KOPT-K1 (cell line): ENCODE results near the gene PCDHB9.
"Not testable (repeated sequence)": the region's sequence is repeated elsewhere in the genome, so short reads cannot be mapped to it uniquely, and the experiment has no call there.

Experiments
- H3K27ac ChIP-seq: fragments of 200-600 bp; sonication (generic); 2 replicates; pipeline ENCODE4 v1.5.1; 2016; ENCODE audit warnings: antibody characterized with exemption, mild to moderate bottlenecking, low read depth, low read length; ENCODE audit not compliant: poor library complexity, severe bottlenecking
- H3K36me3 ChIP-seq: fragments of 200-600 bp; sonication (generic); 2 replicates; pipeline ENCODE4 v1.5.1; 2017; ENCODE audit warnings: antibody characterized with exemption, mild to moderate bottlenecking, low read length, moderate library complexity; ENCODE audit not compliant: insufficient read depth
- H3K9me3 ChIP-seq: fragments of 200-600 bp; sonication (generic); 2 replicates; pipeline ENCODE4 v1.5.1; 2017; ENCODE audit warnings: antibody characterized with exemption, low read length, mild to moderate bottlenecking; ENCODE audit not compliant: insufficient read depth, poor library complexity, severe bottlenecking

PCDHB9 gene

DNA sequence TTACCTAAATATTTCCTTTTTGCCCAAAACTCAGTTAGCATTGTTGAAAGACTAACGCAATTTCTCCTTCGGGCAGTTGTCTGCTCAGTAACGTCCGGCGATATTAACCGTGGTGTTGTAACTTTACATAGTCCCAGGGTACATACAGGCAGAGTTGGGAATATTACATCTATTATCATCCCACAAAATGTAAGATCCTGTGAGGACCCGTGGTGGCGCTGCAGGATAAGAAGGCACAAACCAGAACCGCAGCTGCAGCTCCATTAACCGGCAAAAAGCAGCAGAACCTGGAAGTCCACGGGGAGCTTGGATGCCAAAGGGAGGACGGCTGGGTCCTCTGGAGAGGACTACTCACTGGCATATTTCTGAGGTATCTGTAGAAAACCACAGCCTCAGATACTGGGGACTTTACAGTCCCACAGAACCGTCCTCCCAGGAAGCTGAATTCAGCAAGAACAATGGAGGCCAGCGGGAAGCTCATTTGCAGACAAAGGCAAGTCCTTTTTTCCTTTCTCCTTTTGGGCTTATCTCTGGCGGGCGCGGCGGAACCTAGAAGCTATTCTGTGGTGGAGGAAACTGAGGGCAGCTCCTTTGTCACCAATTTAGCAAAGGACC, 9.3 kb upstream of the PCDHB9 start, which contains the start of gene PCDHB8:
Gene PCDHB8 (plus strand): TSS at position 214 of the 615 bp plus-strand sequence. CDS start 245 bp downstream, at position 459.
- not testable (repeated sequence) for H3K9me3 ChIP-seq, H3K27ac ChIP-seq, H3K36me3 ChIP-seq

DNA sequence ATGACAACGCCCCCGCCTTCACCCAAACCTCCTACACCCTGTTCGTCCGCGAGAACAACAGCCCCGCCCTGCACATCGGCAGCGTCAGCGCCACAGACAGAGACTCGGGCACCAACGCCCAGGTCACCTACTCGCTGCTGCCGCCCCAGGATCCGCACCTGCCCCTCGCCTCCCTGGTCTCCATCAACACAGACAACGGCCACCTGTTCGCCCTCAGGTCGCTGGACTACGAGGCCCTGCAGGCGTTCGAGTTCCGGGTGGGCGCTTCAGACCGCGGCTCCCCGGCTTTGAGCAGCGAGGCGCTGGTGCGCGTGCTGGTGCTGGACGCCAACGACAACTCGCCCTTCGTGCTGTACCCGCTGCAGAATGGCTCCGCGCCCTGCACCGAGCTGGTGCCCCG, 7.6 kb upstream of the PCDHB9 start:
- not testable (repeated sequence) for H3K9me3 ChIP-seq, H3K36me3 ChIP-seq, H3K27ac ChIP-seq

DNA sequence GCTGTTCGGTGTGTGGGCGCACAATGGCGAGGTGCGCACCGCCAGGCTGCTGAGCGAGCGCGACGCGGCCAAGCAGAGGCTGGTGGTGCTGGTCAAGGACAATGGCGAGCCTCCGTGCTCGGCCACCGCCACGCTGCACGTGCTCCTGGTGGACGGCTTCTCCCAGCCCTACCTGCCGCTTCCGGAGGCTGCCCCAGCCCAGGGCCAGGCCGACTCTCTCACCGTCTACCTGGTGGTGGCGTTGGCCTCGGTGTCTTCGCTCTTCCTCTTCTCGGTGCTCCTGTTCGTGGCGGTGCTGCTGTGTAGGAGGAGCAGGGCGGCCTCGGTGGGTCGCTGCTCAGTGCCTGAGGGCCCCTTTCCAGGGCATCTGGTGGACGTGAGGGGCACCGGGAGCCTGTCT, 7.1 kb upstream of the PCDHB9 start:
- H3K27ac ChIP-seq, H3K9me3 ChIP-seq, H3K36me3 ChIP-seq: not testable (repeated sequence)

DNA sequence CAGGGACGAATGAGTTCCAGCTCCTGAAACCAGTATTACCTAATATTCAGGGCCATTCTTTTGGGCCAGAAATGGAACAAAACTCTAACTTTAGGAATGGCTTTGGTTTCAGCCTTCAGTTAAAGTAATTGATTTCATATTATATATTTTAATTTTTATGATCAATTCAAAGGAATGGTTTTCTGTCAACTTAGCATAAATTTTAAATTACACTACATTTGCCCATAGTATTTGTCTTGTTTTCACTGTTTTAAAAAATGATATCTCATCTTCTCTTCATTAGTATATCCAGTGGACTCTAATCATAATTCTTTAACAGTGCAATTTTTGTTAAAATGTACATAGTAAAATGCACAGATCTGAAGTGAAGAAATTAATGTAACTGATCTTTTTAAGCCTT, 6.6 kb upstream of the PCDHB9 start:
- no peak overlapping the region for H3K27ac ChIP-seq
- no peaks in the 10 kb centered on the region for H3K36me3 ChIP-seq
- H3K9me3 ChIP-seq = no peaks in the 10 kb centered on the region

DNA sequence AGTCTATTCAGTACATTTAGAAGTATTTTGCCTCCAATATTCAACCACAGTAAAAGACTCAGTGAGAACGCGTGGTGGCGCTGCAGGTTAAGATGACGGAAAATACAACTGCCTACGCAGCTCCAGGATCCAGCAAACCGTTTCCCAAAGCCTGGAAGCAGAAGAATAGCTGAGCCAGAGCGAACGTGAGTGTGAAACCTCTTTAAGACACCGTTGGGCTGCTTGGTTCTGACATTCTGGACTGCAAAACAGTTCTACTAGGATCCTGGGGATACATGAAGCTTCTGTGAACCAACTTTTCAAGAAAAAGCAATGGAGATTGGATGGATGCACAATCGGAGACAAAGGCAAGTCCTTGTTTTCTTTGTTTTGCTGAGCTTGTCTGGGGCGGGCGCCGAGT, 4.7 kb upstream of the PCDHB9 start, which contains the start of gene PCDHB16:
Gene PCDHB16 (plus strand): TSS at position 140 of the 400 bp plus-strand sequence. CDS start 173 bp downstream, at position 313.
- no peaks in the 10 kb centered on the region for H3K9me3 ChIP-seq
- H3K36me3 ChIP-seq = no peaks in the 10 kb centered on the region
- no peak within 1 kb of the TSS for H3K27ac ChIP-seq

DNA sequence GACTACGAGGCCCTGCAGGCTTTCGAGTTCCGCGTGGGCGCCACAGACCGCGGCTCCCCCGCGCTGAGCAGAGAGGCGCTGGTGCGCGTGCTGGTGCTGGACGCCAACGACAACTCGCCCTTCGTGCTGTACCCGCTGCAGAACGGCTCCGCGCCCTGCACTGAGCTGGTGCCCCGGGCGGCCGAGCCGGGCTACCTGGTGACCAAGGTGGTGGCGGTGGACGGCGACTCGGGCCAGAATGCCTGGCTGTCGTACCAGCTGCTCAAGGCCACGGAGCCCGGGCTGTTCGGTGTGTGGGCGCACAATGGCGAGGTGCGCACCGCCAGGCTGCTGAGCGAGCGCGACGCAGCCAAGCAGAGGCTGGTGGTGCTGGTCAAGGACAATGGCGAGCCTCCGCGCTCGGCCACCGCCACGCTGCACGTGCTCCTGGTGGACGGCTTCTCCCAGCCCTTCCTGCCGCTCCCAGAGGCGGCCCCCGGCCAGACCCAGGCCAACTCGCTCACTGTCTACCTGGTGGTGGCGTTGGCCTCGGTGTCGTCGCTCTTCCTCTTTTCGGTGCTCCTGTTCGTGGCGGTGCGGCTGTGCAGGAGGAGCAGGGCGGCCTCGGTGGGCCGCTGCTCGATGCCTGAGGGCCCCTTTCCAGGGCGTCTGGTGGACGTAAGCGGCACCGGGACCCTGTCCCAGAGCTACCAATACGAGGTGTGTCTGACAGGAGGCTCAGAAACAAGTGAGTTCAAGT, 2.7 kb upstream of the PCDHB9 start:
- H3K9me3 ChIP-seq, H3K36me3 ChIP-seq, H3K27ac ChIP-seq: not testable (repeated sequence)

DNA sequence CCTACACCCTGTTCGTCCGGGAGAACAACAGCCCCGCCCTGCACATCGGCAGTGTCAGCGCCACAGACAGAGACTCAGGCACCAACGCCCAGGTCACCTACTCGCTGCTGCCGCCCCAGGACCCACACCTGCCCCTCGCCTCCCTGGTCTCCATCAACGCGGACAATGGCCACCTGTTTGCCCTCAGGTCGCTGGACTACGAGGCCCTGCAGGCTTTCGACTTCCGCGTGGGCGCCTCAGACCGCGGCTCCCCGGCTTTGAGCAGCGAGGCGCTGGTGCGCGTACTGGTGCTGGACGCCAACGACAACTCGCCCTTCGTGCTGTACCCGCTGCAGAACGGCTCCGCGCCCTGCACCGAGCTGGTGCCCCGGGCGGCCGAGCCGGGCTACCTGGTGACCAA, 1.7 kb downstream of the PCDHB9 start:
- H3K36me3 ChIP-seq, H3K9me3 ChIP-seq, H3K27ac ChIP-seq: not testable (repeated sequence)

DNA sequence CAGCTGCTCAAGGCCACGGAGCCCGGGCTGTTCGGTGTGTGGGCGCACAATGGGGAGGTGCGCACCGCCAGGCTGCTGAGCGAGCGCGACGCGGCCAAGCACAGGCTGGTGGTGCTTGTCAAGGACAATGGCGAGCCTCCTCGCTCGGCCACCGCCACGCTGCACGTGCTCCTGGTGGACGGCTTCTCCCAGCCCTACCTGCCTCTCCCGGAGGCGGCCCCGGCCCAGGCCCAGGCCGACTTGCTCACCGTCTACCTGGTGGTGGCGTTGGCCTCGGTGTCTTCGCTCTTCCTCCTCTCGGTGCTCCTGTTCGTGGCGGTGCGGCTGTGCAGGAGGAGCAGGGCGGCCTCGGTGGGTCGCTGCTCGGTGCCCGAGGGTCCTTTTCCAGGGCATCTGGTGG, 2.2 kb downstream of the PCDHB9 start:
- H3K36me3 ChIP-seq, H3K9me3 ChIP-seq, H3K27ac ChIP-seq: not testable (repeated sequence)

DNA sequence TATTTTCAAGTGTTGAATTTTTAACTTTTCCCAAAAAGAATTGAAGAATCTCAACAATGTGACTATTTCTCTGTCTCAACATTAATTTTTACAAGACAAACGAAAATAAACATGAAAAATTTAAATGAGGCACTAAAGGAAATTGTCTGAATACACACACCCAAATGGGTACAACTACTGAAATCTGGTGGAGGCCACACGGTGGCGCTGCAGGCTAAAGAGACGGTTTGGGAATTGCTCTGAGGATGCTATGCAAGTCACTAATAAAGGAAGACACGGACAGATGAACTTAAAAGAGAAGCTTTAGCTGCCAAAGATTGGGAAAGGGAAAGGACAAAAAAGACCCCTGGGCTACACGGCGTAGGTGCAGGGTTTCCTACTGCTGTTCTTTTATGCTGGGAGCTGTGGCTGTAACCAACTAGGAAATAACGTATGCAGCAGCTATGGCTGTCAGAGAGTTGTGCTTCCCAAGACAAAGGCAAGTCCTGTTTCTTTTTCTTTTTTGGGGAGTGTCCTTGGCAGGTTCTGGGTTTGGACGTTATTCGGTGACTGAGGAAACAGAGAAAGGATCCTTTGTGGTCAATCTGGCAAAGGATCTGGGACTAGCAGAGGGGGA, 5.3 kb downstream of the PCDHB9 start, which contains the start of gene PCDHB10:
Gene PCDHB10 (plus strand): TSS at position 244 of the 616 bp plus-strand sequence. CDS start 200 bp downstream, at position 444.
- Histone ChIP-seq H3K36me3 (no peaks in the 10 kb centered on the region), H3K27ac (no peak within 1 kb of the TSS), H3K9me3 (peaks cover 11% of the 10 kb centered on the region)

DNA sequence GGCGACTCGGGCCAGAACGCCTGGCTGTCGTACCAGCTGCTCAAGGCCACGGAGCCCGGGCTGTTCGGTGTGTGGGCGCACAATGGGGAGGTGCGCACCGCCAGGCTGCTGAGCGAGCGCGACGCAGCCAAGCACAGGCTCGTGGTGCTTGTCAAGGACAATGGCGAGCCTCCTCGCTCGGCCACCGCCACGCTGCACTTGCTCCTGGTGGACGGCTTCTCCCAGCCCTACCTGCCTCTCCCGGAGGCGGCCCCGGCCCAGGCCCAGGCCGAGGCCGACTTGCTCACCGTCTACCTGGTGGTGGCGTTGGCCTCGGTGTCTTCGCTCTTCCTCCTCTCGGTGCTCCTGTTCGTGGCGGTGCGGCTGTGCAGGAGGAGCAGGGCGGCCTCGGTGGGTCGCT, 7.4 kb downstream of the PCDHB9 start:
- peaks cover 23% of the 10 kb centered on the region for H3K9me3 ChIP-seq
- not testable (repeated sequence) for H3K36me3 ChIP-seq, H3K27ac ChIP-seq

DNA sequence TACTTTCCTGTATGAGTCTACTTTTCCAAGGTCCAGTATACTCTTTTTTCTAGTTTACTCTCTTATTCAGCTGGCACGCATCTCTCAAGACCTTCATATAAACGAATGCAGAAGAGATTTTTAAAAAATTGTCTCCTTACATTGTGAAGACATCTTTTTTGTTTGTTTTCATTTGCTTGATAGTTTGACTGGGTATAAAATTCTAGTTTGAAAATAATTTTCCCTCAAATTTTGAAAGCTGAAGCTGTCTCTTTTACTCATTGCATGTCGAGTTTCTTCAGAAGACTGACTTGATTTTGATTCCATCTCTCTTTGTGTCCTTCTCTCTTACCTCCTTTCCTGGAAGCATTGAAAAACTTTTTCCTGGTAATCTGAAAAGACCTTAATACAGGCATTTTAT, 9.4 kb downstream of the PCDHB9 start:
- H3K36me3 ChIP-seq = no peaks in the 10 kb centered on the region
- H3K27ac ChIP-seq = no peak overlapping the region
- H3K9me3 ChIP-seq = peaks cover 23% of the 10 kb centered on the region

DNA sequence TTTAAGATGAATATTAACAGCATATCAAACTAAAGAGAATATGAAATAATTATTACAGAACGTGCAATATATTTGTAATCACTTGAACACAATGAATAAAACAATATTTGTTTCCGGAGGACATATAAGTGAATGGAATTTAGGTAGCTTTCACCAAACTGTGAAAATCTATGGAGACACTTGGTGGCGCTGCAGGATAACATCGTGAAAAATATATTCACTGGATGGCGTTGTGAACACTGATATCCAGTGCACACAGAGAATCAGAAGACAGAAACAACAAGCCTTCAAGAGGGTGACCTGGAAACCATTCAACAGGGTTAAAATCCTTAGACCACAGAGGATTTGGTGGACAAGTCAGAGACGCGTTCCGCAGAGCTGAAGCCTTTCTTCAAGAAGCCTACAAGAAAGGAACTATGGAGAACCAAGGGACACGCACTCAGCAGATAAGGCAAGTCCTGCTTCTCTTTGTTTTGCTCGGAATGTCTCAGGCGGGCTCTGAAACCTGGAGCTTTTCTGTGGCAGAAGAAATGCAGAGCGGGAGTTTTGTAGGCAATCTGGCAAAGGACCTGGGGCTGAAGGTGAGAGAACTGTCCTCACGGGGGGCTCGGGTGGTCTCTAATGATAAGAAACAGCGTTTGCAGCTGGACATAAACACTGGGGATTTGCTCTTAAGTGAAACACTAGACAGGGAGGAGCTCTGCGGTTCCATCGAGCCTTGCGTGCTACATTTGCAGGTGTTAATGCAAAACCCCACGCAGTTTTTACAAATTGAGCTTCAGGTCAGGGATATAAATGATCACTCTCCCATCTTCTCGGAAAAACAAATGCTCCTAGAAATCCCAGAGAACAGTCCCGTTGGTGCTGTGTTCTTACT, 12.6 kb downstream of the PCDHB9 start, which contains the start of gene PCDHB11:
Gene PCDHB11 (plus strand): TSS at position 269 of the 877 bp plus-strand sequence. CDS start 148 bp downstream, at position 417.
- Histone ChIP-seq H3K27ac (no peak within 1 kb of the TSS), H3K9me3 (peaks cover 23% of the 10 kb centered on the region), H3K36me3 (no peaks in the 10 kb centered on the region)

DNA sequence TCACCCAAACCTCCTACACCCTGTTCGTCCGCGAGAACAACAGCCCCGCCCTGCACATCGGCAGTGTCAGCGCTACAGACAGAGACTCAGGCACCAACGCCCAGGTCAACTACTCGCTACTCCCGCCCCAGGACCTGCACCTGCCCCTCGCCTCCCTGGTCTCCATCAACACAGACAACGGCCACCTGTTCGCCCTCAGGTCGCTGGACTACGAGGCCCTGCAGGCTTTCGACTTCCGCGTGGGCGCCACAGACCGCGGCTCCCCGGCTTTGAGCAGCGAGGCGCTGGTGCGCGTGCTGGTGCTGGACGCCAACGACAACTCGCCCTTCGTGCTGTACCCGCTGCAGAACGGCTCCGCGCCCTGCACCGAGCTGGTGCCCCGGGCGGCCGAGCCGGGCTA, 14.2 kb downstream of the PCDHB9 start:
- H3K36me3 ChIP-seq, H3K27ac ChIP-seq: not testable (repeated sequence)
- H3K9me3 ChIP-seq = peaks cover 21% of the 10 kb centered on the region

DNA sequence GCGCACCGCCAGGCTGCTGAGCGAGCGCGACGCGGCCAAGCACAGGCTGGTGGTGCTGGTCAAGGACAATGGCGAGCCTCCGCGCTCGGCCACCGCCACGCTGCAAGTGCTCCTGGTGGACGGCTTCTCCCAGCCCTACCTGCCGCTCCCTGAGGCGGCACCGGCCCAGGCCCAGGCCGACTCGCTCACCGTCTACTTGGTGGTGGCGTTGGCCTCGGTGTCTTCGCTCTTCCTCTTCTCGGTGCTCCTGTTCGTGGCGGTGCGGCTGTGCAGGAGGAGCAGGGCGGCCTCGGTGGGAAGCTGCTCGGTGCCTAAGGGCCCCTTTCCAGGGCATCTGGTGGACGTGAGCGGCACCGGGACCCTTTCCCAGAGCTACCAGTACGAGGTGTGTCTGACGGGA, 14.7 kb downstream of the PCDHB9 start:
- peaks cover 16% of the 10 kb centered on the region for H3K9me3 ChIP-seq
- H3K27ac ChIP-seq, H3K36me3 ChIP-seq: not testable (repeated sequence)

DNA sequence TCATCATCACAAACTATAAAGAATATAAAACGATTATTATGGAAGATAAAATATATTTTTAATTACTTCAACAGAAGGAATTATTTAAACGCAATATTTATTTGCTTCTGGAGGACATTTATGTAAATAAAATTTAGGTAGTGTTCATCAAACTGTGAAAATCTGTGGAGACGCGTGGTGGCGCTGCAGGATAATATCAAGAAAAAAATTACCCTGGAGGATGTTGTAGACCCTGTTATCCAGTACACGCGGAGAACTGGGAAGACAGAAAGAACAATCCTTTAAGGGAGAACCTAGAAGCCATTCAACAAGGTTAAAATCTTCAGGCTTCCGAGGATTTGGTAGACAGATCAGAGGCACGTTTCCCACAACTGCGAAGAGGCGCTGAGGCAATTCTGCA, 21.5 kb downstream of the PCDHB9 start, which contains the start of gene PCDHB12:
Gene PCDHB12 (plus strand): TSS at position 242 of the 400 bp plus-strand sequence. CDS start 189 bp downstream, outside the sequence.
- H3K9me3 ChIP-seq = no peaks in the 10 kb centered on the region
- H3K27ac ChIP-seq = no peak within 1 kb of the TSS
- H3K36me3 ChIP-seq = no peaks in the 10 kb centered on the region
